Muscle of back (tissue), 11 donors: ENCODE measurements around the gene GORASP2. TPM values are rescaled to one million over a fixed set of nuclear protein-coding genes. Genes with fewer than 3 reads are reported as not detected.

Experiments used
- DNase-seq, 3 donors: peaks; one replicate each; pipeline versions ENCODE4 v3.0.0 to v3.0.0-alpha.2; 2013
- polyA plus RNA-seq, 10 donors: library from polyadenylated mRNA; unstranded; fragments of 120-200 nt; gene quantifications; one replicate each; pipeline ENCODE4 v1.2.1, GENCODE V29; 2013; ENCODE audit not compliant: insufficient read length in 10 of 10

Gene GORASP2
- polyA plus RNA-seq, 10 donors: 66.6 to 84.8 (median 70.6) TPM

- DNase-seq: no peak
Observed at GRCh38 chr2:170963386-170963785, 34.3 kb downstream of the GORASP2 start.

- DNase-seq: no peak
Observed at GRCh38 chr2:170965446-170966225, 36.6 kb downstream of the GORASP2 start.

GRCh38 chr2:170966648-170967396 lies 37.8 kb downstream of the GORASP2 start:
- no peak for DNase-seq

- DNase-seq: no peak
Observed at GRCh38 chr2:170967553-170967952, 38.5 kb downstream of the GORASP2 start.

GRCh38 chr2:170968205-170969003 lies 39.4 kb downstream of the GORASP2 start:
- DNase-seq: no peak

GRCh38 chr2:170969030-170969429 lies 40.0 kb downstream of the GORASP2 start:
- no peak for DNase-seq

GRCh38 chr2:170969872-170970496 lies 40.9 kb downstream of the GORASP2 start:
- DNase-seq: no peak

GRCh38 chr2:170971071-170971470 lies 42.0 kb downstream of the GORASP2 start:
- DNase-seq: no peak

GRCh38 chr2:170972296-170973224 lies 43.5 kb downstream of the GORASP2 start:
- no peak for DNase-seq

GRCh38 chr2:170973225-170973491 lies 44.1 kb downstream of the GORASP2 start:
- no peak for DNase-seq

- peak; percentile 75 to 93 (median 92) for DNase-seq
Observed at GRCh38 chr2:170973492-170974303, 44.6 kb downstream of the GORASP2 start.

- DNase-seq: peak in 2 of 3 donors; percentile 10 to 15
Observed at GRCh38 chr2:170974304-170974993, 45.4 kb downstream of the GORASP2 start.

- DNase-seq: no peak
Observed at GRCh38 chr2:170975127-170975942, 46.3 kb downstream of the GORASP2 start.

GRCh38 chr2:170975943-170976270 lies 46.9 kb downstream of the GORASP2 start:
- no peak for DNase-seq

- no peak for DNase-seq
Observed at GRCh38 chr2:170984079-170984478, 55.0 kb downstream of the GORASP2 start.

- no peak for DNase-seq
Observed at GRCh38 chr2:170985407-170985806, 56.4 kb downstream of the GORASP2 start.

- no peak for DNase-seq
Observed at GRCh38 chr2:170986566-170987258, 57.7 kb downstream of the GORASP2 start.
